ENCODE results near the gene TLN1. TPM values are rescaled to one million over a fixed set of nuclear protein-coding genes. Genes with fewer than 3 reads are reported as not detected.

Gene TLN1
- total and polyA plus RNA-seq, 2 of the 8 experiments (the other 6 are each of a cell fraction or from before 2014, with no cell fraction given): 28.1 to 90.1 TPM

GRCh38 chr9:35679091-35679490 is 52.9 kb downstream of the TLN1 start (continued):
- no peak for TF ChIP-seq SIX5 (IDR thresholded peaks at IDR 0.05; ENCODE audit: low read depth, low read length)
- no peak for TF ChIP-seq POU5F1 (IDR thresholded peaks at IDR 0.05; ENCODE audit: low read depth, low read length)
- no peak for TF ChIP-seq KDM1A (IDR thresholded peaks at IDR 0.05; ENCODE audit: borderline replicate concordance, low read length)
- TF ChIP-seq E2F6 (IDR thresholded peaks at IDR 0.05): no peak
